Superior temporal gyrus (tissue), 1 donor: ENCODE measurements around the gene GPATCH11.

ENCODE experiments used
- DNase-seq: peaks from one replicate; pipeline ENCODE4 v3.0.0-alpha.2; 2016; ENCODE audit errors: extremely low spot score

The GPATCH11 gene

GRCh38 chr2:37109523-37109922 lies 25.2 kb downstream of the GPATCH11 start:
- DNase-seq: no peak

GRCh38 chr2:37110306-37111212 lies 26.2 kb downstream of the GPATCH11 start:
- no peak for DNase-seq

- no peak for DNase-seq
Observed at GRCh38 chr2:37111958-37112357, 27.6 kb downstream of the GPATCH11 start.

- no peak for DNase-seq
Observed at GRCh38 chr2:37117566-37117965, 33.2 kb downstream of the GPATCH11 start.

- no peak for DNase-seq
Observed at GRCh38 chr2:37119157-37119556, 34.8 kb downstream of the GPATCH11 start.

GRCh38 chr2:37125416-37125815 lies 41.1 kb downstream of the GPATCH11 start:
- no peak for DNase-seq

- DNase-seq: no peak
Observed at GRCh38 chr2:37132914-37133313, 48.6 kb downstream of the GPATCH11 start.

GRCh38 chr2:37142546-37142945 lies 58.2 kb downstream of the GPATCH11 start:
- no peak for DNase-seq

- no peak for DNase-seq
Observed at GRCh38 chr2:37143974-37144373, 59.7 kb downstream of the GPATCH11 start.

GRCh38 chr2:37146062-37146461 lies 61.7 kb downstream of the GPATCH11 start:
- no peak for DNase-seq

GRCh38 chr2:37148325-37148724 lies 64.0 kb downstream of the GPATCH11 start:
- DNase-seq: no peak
